Limb (tissue), 2 donors: ENCODE measurements around the gene ZMYM5.
"Not testable (repeated sequence)": the region's sequence is repeated elsewhere in the genome, so short reads cannot be mapped to it uniquely, and the experiment has no call there.

Experiments
- DNase-seq, 2 donors: peaks; one replicate each; pipeline ENCODE4 v3.0.0-alpha.2; 2016; ENCODE audit errors: extremely low spot score in 2 of 2

ZMYM5 gene

DNA sequence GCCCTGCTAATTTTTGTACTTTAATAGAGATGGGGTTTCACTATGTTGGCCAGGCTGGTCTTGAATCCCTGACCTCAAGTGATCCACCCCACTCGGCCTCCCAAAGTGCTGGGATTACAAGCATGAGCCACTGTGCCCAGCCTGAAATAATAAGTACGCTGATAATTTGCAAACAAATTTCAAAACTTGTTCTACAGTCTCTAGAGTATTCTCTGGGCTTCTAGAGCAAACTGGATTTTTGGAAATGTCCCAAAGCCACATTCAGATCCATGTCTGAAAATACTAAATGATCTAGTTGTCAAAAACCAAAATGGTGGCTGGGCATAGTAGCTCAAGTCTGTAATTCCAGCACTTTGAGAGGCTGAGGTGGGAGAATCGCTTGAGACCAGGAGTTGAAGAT lies 40.8 kb downstream of the ZMYM5 start:
- no peak for DNase-seq

DNA sequence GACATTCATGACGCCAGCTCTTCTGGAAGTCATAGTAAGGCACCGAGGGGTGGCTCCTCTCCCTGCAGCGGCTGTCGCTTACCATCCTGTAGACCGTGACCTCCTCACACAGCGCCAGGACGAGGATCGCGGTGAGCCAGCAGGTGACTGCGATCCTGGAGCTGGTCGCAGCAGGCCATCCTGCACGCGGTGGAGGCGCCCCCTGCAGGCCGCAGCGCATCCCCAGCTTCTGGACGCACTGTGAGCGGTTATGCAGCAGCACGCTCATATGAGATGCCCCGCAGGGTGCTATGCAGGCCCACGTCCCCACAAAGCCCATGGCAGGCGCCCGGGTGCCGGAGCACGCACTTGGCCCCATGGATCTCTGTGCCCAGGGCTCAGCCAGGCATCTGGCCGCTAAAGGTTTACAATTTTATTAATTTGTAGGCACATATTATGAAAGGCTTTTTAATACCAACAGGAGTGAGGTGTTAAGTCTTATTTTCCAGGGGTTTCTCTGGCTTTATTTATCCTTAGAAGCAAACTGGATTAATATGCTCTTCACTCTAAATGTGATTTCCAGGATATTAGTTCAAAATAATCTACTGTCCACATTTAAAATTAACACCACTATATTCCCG lies 45.1 kb downstream of the ZMYM5 start:
- DNase-seq: peak in 1 of 2 donors; percentile 55

DNA sequence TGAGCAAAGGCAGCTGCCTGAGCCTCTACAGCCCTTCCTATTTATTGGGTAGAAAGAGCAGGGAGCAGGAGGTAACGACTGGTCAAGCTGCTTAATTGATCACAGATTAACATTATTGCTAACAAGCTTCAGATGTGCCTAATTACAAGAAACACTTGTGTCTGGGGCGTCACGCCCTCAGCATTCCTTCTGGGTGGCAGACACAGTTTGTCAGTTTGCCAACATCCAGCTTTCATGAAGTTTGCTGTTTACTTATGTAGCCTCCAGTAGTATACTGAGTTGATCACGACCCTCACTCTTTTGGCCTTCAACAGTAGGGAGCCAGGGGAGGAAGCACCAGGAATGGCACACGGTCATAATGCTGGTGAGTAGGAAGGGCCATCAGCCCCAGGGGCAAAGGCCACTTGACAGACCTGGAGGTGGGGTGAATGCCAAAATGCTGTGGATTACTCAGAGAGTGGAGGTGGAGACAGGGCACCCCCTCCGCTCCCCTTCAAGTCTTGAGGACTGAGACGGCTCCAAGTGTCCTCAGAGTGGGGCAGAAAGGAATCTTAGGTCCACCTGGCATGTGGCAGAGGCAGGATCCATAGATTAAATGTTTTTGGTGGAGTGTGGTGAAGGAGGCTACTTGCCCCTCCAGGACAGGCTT lies 45.8 kb downstream of the ZMYM5 start:
- DNase-seq: no peak

DNA sequence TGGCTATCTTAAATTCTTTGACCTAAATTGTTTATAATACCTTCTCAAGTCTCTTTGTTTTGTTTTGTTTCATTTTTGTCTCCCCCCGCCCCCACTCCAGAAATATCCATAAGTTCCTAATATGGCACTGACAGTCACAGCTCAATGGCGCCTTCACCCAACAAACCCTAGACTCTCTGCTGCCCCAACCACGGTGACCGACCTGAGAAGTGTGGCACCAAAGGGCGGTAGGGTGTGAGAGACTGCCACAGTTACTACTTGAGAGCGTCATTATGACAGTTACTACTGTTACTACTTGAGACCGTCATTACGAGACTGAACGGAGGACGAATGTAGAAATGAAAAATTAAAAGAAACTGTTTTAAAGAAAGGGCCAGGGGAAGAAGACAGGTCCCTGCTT lies 46.3 kb downstream of the ZMYM5 start:
- DNase-seq: no peak

DNA sequence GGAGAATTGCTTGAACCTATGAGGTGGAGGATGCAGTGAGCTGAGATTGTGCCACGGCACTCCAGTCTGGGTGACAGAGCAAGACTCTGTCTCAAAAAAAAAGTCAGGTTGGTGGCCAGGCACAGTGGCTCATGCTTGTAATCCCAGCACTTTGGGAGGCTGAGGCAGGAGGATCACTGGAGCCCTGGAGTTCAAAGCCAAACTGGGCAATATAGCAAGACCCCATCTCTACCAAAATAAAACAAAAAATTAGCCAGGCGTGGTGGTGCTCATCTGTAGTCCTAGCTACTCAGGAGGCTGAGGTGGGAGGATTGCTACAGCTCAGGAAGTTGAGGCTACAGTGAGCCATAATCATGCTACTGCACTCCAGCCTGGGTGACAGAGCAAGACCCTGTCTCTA lies 47.6 kb downstream of the ZMYM5 start:
- DNase-seq: not testable (repeated sequence)

DNA sequence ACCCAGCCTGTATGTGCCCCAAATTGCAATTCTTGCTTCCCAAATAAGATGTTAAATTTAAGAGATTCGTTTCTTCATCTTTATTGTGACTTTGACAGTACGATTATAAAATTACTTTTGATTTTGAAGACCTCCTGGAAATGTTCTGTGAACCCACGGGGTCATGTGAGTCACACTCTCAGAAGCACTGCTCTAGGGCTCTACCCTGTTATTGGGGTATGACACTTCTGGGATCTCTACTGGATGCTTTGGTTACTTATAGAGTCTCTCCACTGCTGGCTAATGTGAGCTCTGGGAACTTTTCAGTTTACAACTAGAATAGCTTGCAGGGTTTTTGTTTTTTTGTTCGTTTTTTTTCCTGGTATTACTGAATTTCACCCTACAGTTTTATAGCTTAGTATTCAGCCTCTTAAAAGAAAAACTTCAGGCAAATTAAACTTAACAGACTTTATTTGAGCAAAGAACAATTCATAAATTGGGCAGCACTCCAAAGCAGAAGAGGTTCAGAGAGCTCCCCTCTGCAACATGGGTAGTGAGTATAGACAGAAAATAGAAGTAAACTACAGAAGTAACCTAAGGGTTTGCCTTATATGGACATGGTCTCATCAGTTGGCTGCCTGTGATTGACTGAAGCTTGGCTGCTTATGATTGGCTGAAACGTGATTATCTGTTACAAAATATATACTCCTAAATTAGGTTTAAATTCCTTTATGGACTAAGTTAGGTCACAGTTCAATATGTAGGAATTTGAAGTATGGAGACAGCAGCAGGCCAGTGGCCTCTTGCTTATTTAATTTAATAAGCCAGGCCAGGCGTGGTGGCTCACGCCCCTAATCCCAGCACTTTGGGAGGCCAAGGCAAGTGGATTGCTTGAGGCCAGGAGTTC lies 52.2 kb downstream of the ZMYM5 start:
- DNase-seq: no peak

DNA sequence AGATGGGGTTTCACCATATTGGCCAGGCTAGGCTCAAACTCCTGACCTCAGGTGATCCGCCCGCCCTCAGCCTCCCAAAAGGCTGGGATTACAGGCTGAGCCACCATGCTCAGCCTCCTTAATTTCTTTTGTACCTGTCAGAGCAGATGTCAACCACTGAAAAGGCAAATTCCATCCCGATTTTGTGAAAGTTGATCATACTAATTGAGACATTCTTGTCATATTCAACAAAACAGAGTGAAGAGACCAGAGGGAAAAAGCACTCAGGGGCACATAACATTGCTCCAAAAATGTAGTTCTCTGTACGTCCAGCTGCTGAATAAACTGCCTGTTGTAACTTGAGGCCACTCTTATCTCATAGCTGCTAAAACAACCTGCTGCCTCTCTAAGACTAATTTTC lies 53.3 kb downstream of the ZMYM5 start:
- DNase-seq: no peak

DNA sequence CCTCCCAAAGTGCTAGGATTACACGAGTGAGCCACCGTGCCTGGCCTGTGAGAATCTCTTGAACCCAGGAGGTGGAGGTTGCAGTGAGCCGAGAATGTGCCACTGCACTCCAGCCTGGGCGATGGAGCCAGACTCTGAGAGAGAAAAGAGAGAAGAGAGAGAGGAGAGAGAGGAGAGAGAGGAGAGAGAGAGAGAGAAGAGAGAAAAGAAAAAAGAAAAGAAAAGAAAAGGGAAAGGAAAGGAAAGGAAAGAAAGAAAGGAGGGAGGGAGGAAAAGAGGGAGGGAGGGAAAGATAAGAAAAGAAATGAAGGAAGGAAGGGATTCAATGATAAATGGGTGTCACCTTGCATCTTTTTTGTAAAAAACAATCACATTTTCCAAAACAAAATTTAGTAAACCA lies 57.7 kb downstream of the ZMYM5 start:
- no peak for DNase-seq

DNA sequence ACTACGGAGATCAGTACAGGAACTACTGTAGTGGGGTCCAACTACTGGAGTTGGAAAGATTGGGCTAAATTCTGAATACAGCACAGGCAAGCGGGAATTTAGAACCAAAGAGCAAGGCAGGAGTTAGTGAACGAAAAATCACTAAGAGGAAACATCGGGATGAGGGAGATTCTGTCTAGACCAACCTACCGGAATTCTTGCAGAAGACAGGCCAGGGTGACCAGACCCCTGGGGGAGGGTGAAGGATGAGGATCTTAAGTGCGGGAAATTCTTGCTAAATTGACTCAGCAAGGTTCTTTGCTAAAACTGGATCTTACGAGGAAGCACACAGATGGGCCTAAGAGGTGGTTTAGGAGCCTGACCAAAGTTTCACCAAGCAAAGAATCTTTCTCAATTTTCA lies 67.5 kb downstream of the ZMYM5 start:
- no peak for DNase-seq

DNA sequence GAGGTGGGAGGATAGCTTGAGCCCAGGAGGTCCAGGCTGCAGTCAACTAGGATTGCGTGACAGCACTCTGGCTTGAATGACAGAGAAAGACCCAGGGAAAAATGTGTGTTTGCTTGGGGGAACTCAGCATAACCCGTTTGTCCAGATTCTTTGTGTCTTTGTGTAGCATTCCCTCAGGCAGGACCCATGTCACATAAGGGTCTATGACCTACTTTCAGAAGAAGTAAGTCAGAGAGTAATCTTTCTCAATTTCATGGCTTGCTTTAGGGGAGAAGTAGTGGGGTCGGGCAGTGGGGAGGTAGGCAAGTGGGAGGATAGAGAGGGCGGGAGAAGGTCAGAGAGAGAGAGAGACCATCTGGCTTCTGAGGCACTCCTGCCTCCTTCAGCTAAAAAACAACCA lies 68.8 kb downstream of the ZMYM5 start:
- DNase-seq: no peak

DNA sequence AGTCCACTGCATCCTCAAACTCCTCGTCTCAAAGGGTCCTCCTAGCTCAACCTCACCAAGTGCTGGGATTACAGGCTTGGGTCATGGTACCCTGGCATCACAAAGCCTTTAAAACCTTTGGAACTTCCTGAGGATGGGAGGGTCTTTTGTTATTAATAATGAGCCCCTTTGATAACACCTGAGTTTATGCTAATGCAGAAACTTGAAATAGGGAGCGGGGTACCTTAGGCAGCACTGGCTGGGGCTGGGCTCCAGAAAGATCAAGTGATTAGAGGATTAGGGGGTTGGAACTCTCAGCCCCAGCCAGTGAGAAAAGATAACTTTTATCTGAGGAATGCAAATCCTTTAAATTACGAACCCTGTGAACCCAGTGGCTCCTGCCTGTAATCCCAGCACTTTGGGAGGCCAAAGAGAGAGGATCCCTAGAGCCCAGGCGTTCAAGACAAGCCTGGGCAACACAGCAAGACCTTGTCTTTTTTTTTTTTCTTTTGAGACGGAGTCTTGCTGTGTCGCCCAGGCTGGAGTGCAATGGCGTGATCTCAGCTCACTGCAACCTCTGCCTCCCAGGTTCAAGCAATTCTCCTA lies 71.4 kb downstream of the ZMYM5 start:
- DNase-seq: no peak

DNA sequence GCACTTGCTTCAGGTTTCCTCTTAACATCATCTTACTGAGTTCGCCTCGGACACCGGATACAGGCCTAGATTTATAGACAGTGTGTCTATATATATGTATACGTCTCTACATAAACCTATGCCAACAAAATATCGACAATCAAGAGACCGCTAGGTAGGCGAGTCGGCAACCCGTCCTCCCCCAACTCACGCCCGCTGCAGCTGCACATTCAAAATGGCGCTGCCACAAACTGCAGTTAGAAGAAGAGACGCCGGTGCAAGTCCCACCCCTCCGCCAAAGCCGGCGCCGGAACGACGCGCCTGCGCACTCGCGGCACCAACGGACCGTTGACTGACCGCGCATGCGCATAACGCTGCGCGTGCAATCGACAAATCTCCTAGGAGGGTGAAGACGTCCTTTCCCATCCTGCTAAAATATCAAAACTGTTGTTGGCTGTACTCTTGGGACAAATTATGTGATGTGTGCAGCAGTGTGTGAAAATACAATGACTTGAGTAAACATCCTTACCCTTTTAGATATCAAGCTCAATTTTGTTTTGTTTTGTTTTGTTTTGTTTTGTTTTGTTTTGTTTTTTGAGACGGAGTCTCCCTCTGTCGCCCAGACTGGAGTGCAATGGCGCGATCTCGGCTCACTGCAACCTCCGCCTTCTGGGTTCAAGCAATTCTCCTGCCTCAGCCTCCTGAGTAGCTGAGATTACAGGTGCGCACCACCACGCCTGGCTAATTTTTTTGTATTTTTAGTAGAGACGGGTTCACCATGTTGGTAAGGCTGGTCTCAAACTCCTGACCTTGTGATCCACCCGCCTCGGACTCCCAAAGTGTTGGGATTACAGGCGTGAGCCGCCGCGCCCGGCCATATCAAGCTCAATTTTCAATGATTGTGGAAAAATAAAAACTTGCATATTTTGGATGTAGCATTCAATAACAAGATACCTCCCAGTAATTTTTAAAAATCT lies 80.4 kb downstream of the ZMYM5 start, which contains the start of gene PSPC1:
TSS of gene PSPC1 (minus strand) at position 219 of the 956 bp plus-strand sequence. CDS start at position 31, 188 bp downstream.
- peak; percentile 96 to 98 for DNase-seq

DNA sequence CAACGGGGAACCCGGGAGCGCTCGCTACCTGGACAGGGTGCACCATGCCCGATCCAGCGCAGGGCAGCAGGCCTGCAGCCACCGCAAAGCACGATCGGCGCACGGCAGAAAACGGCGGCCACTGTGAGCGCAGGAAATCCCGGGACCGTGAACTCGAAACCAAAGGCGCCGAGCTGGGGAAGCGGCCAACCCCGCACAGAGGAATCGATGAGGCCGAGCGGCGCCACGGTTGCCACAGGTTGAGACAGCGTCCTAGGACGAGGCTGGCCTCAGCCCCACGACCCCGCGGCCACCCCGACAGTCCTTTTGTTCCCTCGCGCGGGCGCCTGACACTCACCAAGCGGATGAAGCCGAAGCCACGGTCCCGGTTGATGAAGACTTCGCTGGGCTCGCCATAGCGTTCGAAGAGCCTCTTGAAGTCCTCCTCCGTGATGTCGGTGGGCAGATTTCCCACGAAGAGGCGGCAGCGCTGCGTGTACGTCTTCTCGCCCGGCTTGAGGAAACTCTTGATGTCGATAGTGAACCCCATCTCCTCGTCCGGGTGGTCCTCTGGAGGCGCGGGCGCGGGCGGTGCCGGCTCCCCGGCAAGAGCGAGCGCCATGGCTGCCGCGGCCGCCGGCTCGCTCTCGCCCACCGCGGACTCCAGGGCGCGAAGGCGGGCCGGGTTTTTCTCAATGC lies 81.3 kb downstream of the ZMYM5 start:
- peak; percentile 24 to 75 for DNase-seq

DNA sequence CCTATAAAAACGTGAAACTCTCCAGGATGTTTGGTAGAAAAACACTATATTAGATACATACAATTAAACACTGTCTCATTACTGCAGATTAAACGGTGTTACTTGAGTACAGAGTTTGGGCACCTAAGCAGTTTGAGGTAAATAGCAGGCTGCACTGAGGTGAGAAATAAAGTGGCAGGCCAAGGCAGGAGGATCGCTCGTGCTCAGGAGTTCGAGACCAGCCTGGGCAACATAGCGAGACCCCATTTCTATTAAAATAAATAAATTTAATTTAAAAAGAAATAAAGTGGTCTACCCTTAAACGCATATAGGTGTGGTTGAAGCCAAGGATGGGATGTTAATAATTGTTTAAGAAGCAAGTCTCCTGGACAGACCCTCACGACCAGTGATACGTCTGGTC lies 81.9 kb downstream of the ZMYM5 start:
- no peak for DNase-seq

DNA sequence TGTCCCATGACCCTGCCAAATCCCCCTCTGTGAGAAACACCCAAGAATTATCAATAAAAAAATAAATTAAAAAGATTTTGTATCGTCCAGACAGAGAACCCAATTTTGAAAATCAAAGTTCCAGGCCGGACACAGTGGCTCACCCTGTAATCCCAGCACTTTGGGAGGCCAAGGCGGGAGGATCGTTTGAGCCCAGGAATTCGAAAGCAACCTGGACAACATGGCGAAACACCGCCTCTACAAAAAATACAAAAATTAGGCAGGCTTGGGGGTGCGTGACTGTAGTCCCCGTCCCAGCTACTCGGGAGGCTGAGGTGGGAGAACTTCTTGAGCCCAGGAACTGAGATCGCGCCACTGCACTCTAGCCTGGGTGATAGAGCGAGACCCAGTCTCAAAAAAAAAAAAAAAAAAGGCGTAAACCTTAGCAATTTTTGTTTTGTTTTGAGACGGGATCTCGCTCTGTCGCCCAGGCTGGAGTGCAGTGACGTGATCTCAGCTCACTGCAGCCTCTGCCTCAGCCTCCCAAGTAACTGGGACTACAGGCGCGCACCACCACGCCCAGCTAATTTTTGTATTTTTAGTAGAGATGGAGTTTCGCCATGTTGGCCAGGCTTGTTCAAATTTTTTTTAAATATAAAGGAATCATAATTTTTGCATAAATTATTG lies 82.6 kb downstream of the ZMYM5 start:
- not testable (repeated sequence) for DNase-seq
